GM23338 (cell line): ENCODE data around the gene SFXN5. TPM values are rescaled to one million over a fixed set of nuclear protein-coding genes. Genes with fewer than 3 reads are reported as not detected.

Source experiments
- ATAC-seq: fragments of 200-7000 bp; cut with Tn5 transposase; 3 replicates; pipeline ENCODE4 v1.9.1; 2020
- DNase-seq: peaks from one replicate; pipeline ENCODE4 v3.0.0-alpha.2; 2015; ENCODE audit warnings: low spot score
- H2AFZ ChIP-seq: fragments of 200-600 bp; sonication (generic); 2 replicates; pipeline ENCODE4 v1.8.0; 2016; ENCODE audit warnings: antibody characterized with exemption, mild to moderate bottlenecking, moderate library complexity
- H3F3A ChIP-seq: fragments of 200-600 bp; sonication (generic); replicated peaks from 2 replicates; pipeline ENCODE4 v1.8.0; 2017; ENCODE audit warnings: antibody characterized with exemption, mixed run types, low read depth
- H3K27ac ChIP-seq: fragments of 200-600 bp; sonication (generic); 2 replicates; pipeline ENCODE4 v1.6.1; 2016; ENCODE audit warnings: low read depth
- H3K27me3 ChIP-seq: fragments of 200-600 bp; sonication (generic); 2 replicates; pipeline ENCODE4 v1.8.0; 2016; ENCODE audit warnings: mild to moderate bottlenecking, mixed run types, moderate library complexity; ENCODE audit not compliant: insufficient read depth
- H3K36me3 ChIP-seq: fragments of 200-600 bp; sonication (generic); 2 replicates; pipeline ENCODE4 v1.8.0; 2016; ENCODE audit warnings: mild to moderate bottlenecking; ENCODE audit not compliant: insufficient read depth
- H3K4me1 ChIP-seq: fragments of 200-600 bp; sonication (generic); 2 replicates; pipeline ENCODE4 v1.8.0; 2016; ENCODE audit warnings: mild to moderate bottlenecking, moderate library complexity; ENCODE audit not compliant: insufficient read depth
- H3K4me2 ChIP-seq: fragments of 200-600 bp; sonication (generic); 2 replicates; pipeline ENCODE4 v1.7.1; 2017; ENCODE audit warnings: mixed run types
- H3K4me3 ChIP-seq: fragments of 200-600 bp; sonication (generic); 2 replicates; pipeline ENCODE4 v1.6.1; 2016; ENCODE audit warnings: mixed run types
- H3K79me2 ChIP-seq: fragments of 200-600 bp; sonication (generic); replicated peaks from 2 replicates; pipeline ENCODE4 v1.8.0; 2017; ENCODE audit warnings: mild to moderate bottlenecking; ENCODE audit not compliant: insufficient read depth
- H3K9me2 ChIP-seq: fragments of 200-600 bp; sonication (generic); 2 replicates; pipeline ENCODE4 v1.8.0; 2017; ENCODE audit not compliant: insufficient read depth
- H4K20me1 ChIP-seq: fragments of 200-600 bp; sonication (generic); replicated peaks from 2 replicates; pipeline ENCODE4 v1.8.0; 2017; ENCODE audit warnings: mild to moderate bottlenecking; ENCODE audit not compliant: insufficient read depth
- H3K27ac Mint-ChIP-seq: 2 replicates; pipeline ENCODE4 v1.8.0; 2020; ENCODE audit warnings: inconsistent platforms, mild to moderate bottlenecking, moderate library complexity, mixed read lengths
- H3K27me3 Mint-ChIP-seq: 3 replicates; pipeline ENCODE4 v1.8.0; 2022; ENCODE audit warnings: low read depth, mild to moderate bottlenecking, moderate library complexity, mixed read lengths, inconsistent platforms; ENCODE audit not compliant: insufficient read depth, poor library complexity
- H3K36me3 Mint-ChIP-seq: 3 replicates; pipeline ENCODE4 v1.8.0; 2021; ENCODE audit warnings: low read depth, mild to moderate bottlenecking, inconsistent platforms, moderate library complexity, mixed read lengths
- H3K4me1 Mint-ChIP-seq: 3 replicates; pipeline ENCODE4 v1.8.0; 2020; ENCODE audit warnings: mild to moderate bottlenecking, inconsistent platforms, mixed read lengths
- H3K4me3 Mint-ChIP-seq: 3 replicates; pipeline ENCODE4 v1.8.0; 2021; ENCODE audit warnings: moderate library complexity, mild to moderate bottlenecking, inconsistent platforms, mixed read lengths
- H3K9me3 Mint-ChIP-seq: 3 replicates; pipeline ENCODE4 v1.8.0; 2020; ENCODE audit warnings: moderate library complexity, mild to moderate bottlenecking, inconsistent platforms, mixed read lengths
- CREB1 ChIP-seq: fragments of 250-450 bp; sonication (Bioruptor Pico); IDR thresholded peaks from 2 replicates; pipeline ENCODE4 v1.5.0; 2020; ENCODE audit warnings: low read depth, mild to moderate bottlenecking, moderate library complexity
- EZH2 ChIP-seq: fragments of 200-600 bp; sonication (generic); IDR thresholded peaks from one replicate; pipeline ENCODE4 v1.8.0; 2017; ENCODE audit warnings: antibody characterized with exemption, mild to moderate bottlenecking, low read depth; ENCODE audit not compliant: unreplicated experiment
- EZH2phosphoT487 ChIP-seq: fragments of 200-600 bp; sonication (generic); IDR thresholded peaks from one replicate; pipeline ENCODE4 v1.8.1; 2018; ENCODE audit warnings: antibody characterized with exemption; ENCODE audit not compliant: unreplicated experiment
- JUNB ChIP-seq: IDR thresholded peaks from one replicate; pipeline ENCODE4 v1.6.1; 2016; ENCODE audit warnings: antibody characterized with exemption; ENCODE audit not compliant: unreplicated experiment
- NANOG ChIP-seq: IDR thresholded peaks from 2 replicates; pipeline ENCODE4 v1.6.1; 2016; ENCODE audit warnings: antibody characterized with exemption, borderline replicate concordance
- POLR2AphosphoS5 ChIP-seq: IDR thresholded peaks from 2 replicates; pipeline ENCODE4 v1.6.1; 2016; ENCODE audit warnings: antibody characterized with exemption, low read depth
- STAT1 ChIP-seq: IDR thresholded peaks from one replicate; pipeline ENCODE4 v1.6.1; 2016; ENCODE audit warnings: antibody characterized with exemption; ENCODE audit not compliant: unreplicated experiment
- ZNF114 ChIP-seq: fragments of 250-450 bp; sonication (Bioruptor Pico); IDR thresholded peaks from 2 replicates; pipeline ENCODE4 v1.5.0; 2020; ENCODE audit warnings: mild to moderate bottlenecking, moderate library complexity
- ZNF331 ChIP-seq: fragments of 250-450 bp; sonication (Bioruptor Pico); IDR thresholded peaks from 2 replicates; pipeline ENCODE4 v1.5.0; 2020; ENCODE audit warnings: low read depth, mild to moderate bottlenecking, moderate library complexity
- polyA plus RNA-seq: library from polyadenylated mRNA; unstranded; fragments of >200 nt; fragmentation: Nextera tagmentation; extraction: Ambion mirVana; gene quantifications from 2 replicates; pipeline ENCODE4 v1.2.1, GENCODE V29; 2016
- total RNA-seq: library from RNA; depleted of rRNA; stranded (reverse); fragments of >200 nt; shearing (Covaris generic); gene quantifications from 2 replicates; pipeline ENCODE4 v1.2.3, GENCODE V29; 2014
- TF ChIP-seq, protein P1 (sequence below): fragments of 250-450 bp; sonication (Bioruptor Pico); IDR thresholded peaks from 2 replicates; pipeline ENCODE4 v1.5.0; 2020; ENCODE audit warnings: mild to moderate bottlenecking, moderate library complexity
- TF ChIP-seq, protein P2 (sequence below): IDR thresholded peaks from one replicate; pipeline ENCODE4 v1.6.1; 2018; ENCODE audit warnings: antibody characterized with exemption; ENCODE audit not compliant: unreplicated experiment
- TF ChIP-seq, protein P3 (sequence below): IDR thresholded peaks from 2 replicates; pipeline ENCODE4 v1.6.1; 2016; ENCODE audit warnings: antibody characterized with exemption
- TF ChIP-seq, protein P4 (sequence below), 2 experiments: fragments of 200-600 bp in 1 of 2; sonication (generic) in 1 of 2; conservative IDR thresholded peaks; 2 replicates each; pipeline versions ENCODE4 v1.5.1 to v1.6.1; 2016 to 2017; ENCODE audit warnings: antibody characterized with exemption in 2 of 2, low read depth in 2 of 2, mild to moderate bottlenecking in 2 of 2, moderate library complexity in 1 of 2

Gene SFXN5
- total and polyA plus RNA-seq, 2 experiments from 2014 or later: 23.6 to 25.8 TPM

DNA sequence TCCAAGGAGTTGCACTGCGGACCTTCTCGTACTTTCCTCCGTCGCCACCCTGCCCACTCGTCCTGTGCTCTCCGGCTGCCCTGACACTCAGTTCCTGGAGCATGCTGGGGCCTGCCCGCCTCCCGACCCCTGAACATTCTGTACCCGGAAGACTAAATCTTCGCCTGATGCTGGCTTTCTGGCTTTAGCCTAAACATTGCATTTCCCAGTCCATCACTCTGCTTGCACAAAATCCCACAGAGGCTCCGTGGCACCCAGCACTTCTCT is 550 bp upstream of the SFXN5 start:
- Histone ChIP-seq H3K4me3 (peak overlapping the region; percentile 81), H2AFZ (peak overlapping the region; percentile 89), H3K36me3 (no peaks in the 10 kb centered on the region), H3K4me2 (peak overlapping the region; percentile 97), H3K27me3 (no peaks in the 10 kb centered on the region), H3K4me1 (peaks cover 15% of the 10 kb centered on the region; the same call in 1 of the 2 replicates), H3F3A (0 out of 2 replicates have a peak, but pooled peaks cover 4% of the 10 kb centered on the region), H3K9me2 (no peaks in the 10 kb centered on the region), H4K20me1 (peaks cover 14% of the 10 kb centered on the region; the same call in 1 of the 2 replicates), H3K79me2 (peaks cover 34% of the 10 kb centered on the region), H3K27ac (no peak overlapping the region)
- TF ChIP-seq CREB1 (no peak), EZH2phosphoT487 (no peak), ZNF331 (CRISPR knock-in tag) (no peak), EZH2 (no peak), STAT1 (no peak), ZNF114 (no peak), NANOG (no peak), POLR2AphosphoS5 (no peak), JUNB (no peak)
- TF ChIP-seq, protein P1, sequence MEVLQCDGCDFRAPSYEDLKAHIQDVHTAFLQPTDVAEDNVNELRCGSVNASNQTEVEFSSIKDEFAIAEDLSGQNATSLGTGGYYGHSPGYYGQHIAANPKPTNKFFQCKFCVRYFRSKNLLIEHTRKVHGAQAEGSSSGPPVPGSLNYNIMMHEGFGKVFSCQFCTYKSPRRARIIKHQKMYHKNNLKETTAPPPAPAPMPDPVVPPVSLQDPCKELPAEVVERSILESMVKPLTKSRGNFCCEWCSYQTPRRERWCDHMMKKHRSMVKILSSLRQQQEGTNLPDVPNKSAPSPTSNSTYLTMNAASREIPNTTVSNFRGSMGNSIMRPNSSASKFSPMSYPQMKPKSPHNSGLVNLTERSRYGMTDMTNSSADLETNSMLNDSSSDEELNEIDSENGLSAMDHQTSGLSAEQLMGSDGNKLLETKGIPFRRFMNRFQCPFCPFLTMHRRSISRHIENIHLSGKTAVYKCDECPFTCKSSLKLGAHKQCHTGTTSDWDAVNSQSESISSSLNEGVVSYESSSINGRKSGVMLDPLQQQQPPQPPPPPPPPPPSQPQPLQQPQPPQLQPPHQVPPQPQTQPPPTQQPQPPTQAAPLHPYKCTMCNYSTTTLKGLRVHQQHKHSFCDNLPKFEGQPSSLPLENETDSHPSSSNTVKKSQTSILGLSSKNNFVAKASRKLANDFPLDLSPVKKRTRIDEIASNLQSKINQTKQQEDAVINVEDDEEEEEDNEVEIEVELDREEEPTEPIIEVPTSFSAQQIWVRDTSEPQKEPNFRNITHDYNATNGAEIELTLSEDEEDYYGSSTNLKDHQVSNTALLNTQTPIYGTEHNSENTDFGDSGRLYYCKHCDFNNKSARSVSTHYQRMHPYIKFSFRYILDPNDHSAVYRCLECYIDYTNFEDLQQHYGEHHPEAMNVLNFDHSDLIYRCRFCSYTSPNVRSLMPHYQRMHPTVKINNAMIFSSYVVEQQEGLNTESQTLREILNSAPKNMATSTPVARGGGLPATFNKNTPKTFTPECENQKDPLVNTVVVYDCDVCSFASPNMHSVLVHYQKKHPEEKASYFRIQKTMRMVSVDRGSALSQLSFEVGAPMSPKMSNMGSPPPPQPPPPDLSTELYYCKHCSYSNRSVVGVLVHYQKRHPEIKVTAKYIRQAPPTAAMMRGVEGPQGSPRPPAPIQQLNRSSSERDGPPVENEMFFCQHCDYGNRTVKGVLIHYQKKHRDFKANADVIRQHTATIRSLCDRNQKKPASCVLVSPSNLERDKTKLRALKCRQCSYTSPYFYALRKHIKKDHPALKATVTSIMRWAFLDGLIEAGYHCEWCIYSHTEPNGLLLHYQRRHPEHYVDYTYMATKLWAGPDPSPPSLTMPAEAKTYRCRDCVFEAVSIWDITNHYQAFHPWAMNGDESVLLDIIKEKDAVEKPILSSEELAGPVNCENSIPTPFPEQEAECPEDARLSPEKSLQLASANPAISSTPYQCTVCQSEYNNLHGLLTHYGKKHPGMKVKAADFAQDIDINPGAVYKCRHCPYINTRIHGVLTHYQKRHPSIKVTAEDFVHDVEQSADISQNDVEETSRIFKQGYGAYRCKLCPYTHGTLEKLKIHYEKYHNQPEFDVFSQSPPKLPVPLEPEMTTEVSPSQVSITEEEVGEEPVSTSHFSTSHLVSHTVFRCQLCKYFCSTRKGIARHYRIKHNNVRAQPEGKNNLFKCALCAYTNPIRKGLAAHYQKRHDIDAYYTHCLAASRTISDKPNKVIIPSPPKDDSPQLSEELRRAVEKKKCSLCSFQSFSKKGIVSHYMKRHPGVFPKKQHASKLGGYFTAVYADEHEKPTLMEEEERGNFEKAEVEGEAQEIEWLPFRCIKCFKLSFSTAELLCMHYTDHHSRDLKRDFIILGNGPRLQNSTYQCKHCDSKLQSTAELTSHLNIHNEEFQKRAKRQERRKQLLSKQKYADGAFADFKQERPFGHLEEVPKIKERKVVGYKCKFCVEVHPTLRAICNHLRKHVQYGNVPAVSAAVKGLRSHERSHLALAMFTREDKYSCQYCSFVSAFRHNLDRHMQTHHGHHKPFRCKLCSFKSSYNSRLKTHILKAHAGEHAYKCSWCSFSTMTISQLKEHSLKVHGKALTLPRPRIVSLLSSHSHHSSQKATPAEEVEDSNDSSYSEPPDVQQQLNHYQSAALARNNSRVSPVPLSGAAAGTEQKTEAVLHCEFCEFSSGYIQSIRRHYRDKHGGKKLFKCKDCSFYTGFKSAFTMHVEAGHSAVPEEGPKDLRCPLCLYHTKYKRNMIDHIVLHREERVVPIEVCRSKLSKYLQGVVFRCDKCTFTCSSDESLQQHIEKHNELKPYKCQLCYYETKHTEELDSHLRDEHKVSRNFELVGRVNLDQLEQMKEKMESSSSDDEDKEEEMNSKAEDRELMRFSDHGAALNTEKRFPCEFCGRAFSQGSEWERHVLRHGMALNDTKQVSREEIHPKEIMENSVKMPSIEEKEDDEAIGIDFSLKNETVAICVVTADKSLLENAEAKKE (CRISPR knock-in tag): no peak
- TF ChIP-seq, protein P2, sequence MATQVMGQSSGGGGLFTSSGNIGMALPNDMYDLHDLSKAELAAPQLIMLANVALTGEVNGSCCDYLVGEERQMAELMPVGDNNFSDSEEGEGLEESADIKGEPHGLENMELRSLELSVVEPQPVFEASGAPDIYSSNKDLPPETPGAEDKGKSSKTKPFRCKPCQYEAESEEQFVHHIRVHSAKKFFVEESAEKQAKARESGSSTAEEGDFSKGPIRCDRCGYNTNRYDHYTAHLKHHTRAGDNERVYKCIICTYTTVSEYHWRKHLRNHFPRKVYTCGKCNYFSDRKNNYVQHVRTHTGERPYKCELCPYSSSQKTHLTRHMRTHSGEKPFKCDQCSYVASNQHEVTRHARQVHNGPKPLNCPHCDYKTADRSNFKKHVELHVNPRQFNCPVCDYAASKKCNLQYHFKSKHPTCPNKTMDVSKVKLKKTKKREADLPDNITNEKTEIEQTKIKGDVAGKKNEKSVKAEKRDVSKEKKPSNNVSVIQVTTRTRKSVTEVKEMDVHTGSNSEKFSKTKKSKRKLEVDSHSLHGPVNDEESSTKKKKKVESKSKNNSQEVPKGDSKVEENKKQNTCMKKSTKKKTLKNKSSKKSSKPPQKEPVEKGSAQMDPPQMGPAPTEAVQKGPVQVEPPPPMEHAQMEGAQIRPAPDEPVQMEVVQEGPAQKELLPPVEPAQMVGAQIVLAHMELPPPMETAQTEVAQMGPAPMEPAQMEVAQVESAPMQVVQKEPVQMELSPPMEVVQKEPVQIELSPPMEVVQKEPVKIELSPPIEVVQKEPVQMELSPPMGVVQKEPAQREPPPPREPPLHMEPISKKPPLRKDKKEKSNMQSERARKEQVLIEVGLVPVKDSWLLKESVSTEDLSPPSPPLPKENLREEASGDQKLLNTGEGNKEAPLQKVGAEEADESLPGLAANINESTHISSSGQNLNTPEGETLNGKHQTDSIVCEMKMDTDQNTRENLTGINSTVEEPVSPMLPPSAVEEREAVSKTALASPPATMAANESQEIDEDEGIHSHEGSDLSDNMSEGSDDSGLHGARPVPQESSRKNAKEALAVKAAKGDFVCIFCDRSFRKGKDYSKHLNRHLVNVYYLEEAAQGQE: no peak
- TF ChIP-seq, protein P3, sequence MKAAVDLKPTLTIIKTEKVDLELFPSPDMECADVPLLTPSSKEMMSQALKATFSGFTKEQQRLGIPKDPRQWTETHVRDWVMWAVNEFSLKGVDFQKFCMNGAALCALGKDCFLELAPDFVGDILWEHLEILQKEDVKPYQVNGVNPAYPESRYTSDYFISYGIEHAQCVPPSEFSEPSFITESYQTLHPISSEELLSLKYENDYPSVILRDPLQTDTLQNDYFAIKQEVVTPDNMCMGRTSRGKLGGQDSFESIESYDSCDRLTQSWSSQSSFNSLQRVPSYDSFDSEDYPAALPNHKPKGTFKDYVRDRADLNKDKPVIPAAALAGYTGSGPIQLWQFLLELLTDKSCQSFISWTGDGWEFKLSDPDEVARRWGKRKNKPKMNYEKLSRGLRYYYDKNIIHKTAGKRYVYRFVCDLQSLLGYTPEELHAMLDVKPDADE: no peak
- TF ChIP-seq, protein P4, sequence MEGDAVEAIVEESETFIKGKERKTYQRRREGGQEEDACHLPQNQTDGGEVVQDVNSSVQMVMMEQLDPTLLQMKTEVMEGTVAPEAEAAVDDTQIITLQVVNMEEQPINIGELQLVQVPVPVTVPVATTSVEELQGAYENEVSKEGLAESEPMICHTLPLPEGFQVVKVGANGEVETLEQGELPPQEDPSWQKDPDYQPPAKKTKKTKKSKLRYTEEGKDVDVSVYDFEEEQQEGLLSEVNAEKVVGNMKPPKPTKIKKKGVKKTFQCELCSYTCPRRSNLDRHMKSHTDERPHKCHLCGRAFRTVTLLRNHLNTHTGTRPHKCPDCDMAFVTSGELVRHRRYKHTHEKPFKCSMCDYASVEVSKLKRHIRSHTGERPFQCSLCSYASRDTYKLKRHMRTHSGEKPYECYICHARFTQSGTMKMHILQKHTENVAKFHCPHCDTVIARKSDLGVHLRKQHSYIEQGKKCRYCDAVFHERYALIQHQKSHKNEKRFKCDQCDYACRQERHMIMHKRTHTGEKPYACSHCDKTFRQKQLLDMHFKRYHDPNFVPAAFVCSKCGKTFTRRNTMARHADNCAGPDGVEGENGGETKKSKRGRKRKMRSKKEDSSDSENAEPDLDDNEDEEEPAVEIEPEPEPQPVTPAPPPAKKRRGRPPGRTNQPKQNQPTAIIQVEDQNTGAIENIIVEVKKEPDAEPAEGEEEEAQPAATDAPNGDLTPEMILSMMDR (conservative IDR thresholded peaks at IDR 0.05; ENCODE audit: low read depth in 2 of 2): no peak
- peak; percentile 44 for DNase-seq
- peaks cover 3% of the 10 kb centered on the region; the same call in 1 of the 3 replicates for H3K36me3 Mint-ChIP-seq
- ATAC-seq: no peak
- H3K9me3 Mint-ChIP-seq: no peaks in the 10 kb centered on the region
- H3K27me3 Mint-ChIP-seq: peaks cover 26% of the 10 kb centered on the region
- H3K4me1 Mint-ChIP-seq: peaks cover 22% of the 10 kb centered on the region
- peak overlapping the region; percentile 82 for H3K4me3 Mint-ChIP-seq
- no peak overlapping the region for H3K27ac Mint-ChIP-seq
